HepG2 (cell line): Measurements from ENCODE around the gene LRRN2. TPM values are rescaled to one million over a fixed set of nuclear protein-coding genes. Genes with fewer than 3 reads are reported as not detected.

Source experiments
- ATAC-seq: fragments of 200-7000 bp; cut with Tn5 transposase; 3 replicates; pipeline ENCODE4 v1.9.1; 2020; ENCODE audit warnings: mild to moderate bottlenecking, moderate library complexity
- BruUV-seq: library from RNA; stranded (reverse); fragments of 400-500 nt; replicated peaks from 2 replicates; lab custom pipeline; 2021; lab: Mats Ljungman, UMichigan
- CTCF ChIA-PET: fragments of 300-600 bp; formaldehyde crosslinking; extraction: SDS; loops from one replicate; lab custom pipeline; 2021; ENCODE audit warnings: low total read pairs, inconsistent platforms, low intra/inter-chr PET ratio; lab: Yijun Ruan, JAX
- POLR2A ChIA-PET: fragments of 350-600 bp; sonication (Branson Sonifier 250); formaldehyde crosslinking; loops from one replicate; lab custom pipeline; 2020; ENCODE audit warnings: antibody characterized with exemption, inconsistent platforms; lab: Yijun Ruan, JAX
- DNase-seq: peaks from one replicate; pipeline ENCODE4 v3.0.0-alpha.2; 2015; ENCODE audit warnings: low spot score
- FAIRE-seq: peaks from 3 replicates; lab custom pipeline; 2011; peaks lifted over from hg19 to GRCh38; lab: Jason Lieb, UNC
- H2AFZ ChIP-seq: one replicate; pipeline ENCODE4 v1.6.1; 2011; ENCODE audit warnings: low read length, inconsistent platforms
- H3K27ac ChIP-seq: fragments of 300-600 bp; 3 replicates; pipeline ENCODE4 v1.8.0; 2011; ENCODE audit warnings: mixed run types, mild to moderate bottlenecking, mixed read lengths, low read length, inconsistent platforms; ENCODE audit not compliant: insufficient read depth; ENCODE audit errors: extremely low read length
- H3K27me3 ChIP-seq, 2 experiments: fragments of 200-600 bp in 1 of 2; 2 replicates in 1 of 2; 3 replicates in 1 of 2; pipeline versions ENCODE4 v1.6.0 to v1.8.0; 2011; ENCODE audit warnings: low read length in 2 of 2, mild to moderate bottlenecking in 2 of 2, moderate library complexity in 2 of 2, inconsistent platforms in 1 of 2; ENCODE audit not compliant: insufficient read depth in 2 of 2, control insufficient read depth in 1 of 2
- H3K36me3 ChIP-seq, 2 experiments: fragments of 200-600 bp in 1 of 2; replicated peaks in 1 of 2; 2 replicates in 1 of 2; 3 replicates in 1 of 2; pipeline versions ENCODE4 v1.5.1 to v1.8.0; 2011; ENCODE audit warnings: low read length in 2 of 2, inconsistent platforms in 1 of 2; ENCODE audit not compliant: insufficient read depth in 2 of 2, control insufficient read depth in 1 of 2
- H3K4me1 ChIP-seq: 2 replicates; pipeline ENCODE4 v1.5.1; 2012; ENCODE audit warnings: low read length, inconsistent platforms; ENCODE audit not compliant: insufficient read depth
- H3K4me2 ChIP-seq: 2 replicates; pipeline ENCODE4 v1.6.0; 2011; ENCODE audit warnings: low read depth, low read length, inconsistent platforms
- H3K4me3 ChIP-seq, 3 experiments: fragments of 200-600 bp in 1 of 3; sonication (generic), shearing (Covaris generic) in 1 of 3; replicated peaks in 1 of 3; 2 replicates each; pipeline ENCODE4 v1.5.1; 2011 to 2016; ENCODE audit warnings: low read length in 3 of 3, inconsistent platforms in 2 of 3, low read depth in 2 of 3, mild to moderate bottlenecking in 2 of 3, control low read depth in 1 of 3, mixed read lengths in 1 of 3; ENCODE audit not compliant: insufficient read depth in 1 of 3
- H3K79me2 ChIP-seq: one replicate; pipeline ENCODE4 v1.6.1; 2011; ENCODE audit warnings: low read length, inconsistent platforms; ENCODE audit not compliant: insufficient read depth
- H3K9ac ChIP-seq: 2 replicates; pipeline ENCODE4 v1.6.0; 2011; ENCODE audit warnings: mild to moderate bottlenecking, low read depth, low read length, inconsistent platforms; ENCODE audit not compliant: insufficient read depth
- H3K9me3 ChIP-seq: 2 replicates; pipeline ENCODE4 v1.5.1; 2012; ENCODE audit warnings: mild to moderate bottlenecking, low read length
- H4K20me1 ChIP-seq: 2 replicates; pipeline ENCODE4 v1.6.0; 2011; ENCODE audit warnings: inconsistent platforms, mild to moderate bottlenecking, low read length, moderate library complexity; ENCODE audit not compliant: insufficient read depth
- ETV6 ChIP-seq: sonication (generic); formaldehyde crosslinking; conservative IDR thresholded peaks from 2 replicates; pipeline ENCODE4 v1.4.0; 2020; ENCODE audit warnings: missing genetic modification reagents
- FOXO1 ChIP-seq: sonication (generic); formaldehyde crosslinking; IDR thresholded peaks from 2 replicates; pipeline ENCODE4 v1.4.0; 2020; ENCODE audit warnings: missing genetic modification reagents
- JUN ChIP-seq: sonication (generic); formaldehyde crosslinking; IDR thresholded peaks from 2 replicates; pipeline ENCODE4 v1.4.0; 2020; ENCODE audit warnings: mild to moderate bottlenecking, missing genetic modification reagents
- MXD4 ChIP-seq: IDR thresholded peaks from 2 replicates; pipeline ENCODE4 v1.6.1; 2016; ENCODE audit warnings: mild to moderate bottlenecking, missing biosample characterization, missing genetic modification reagents
- MYNN ChIP-seq: sonication (generic); formaldehyde crosslinking; IDR thresholded peaks from 2 replicates; pipeline ENCODE4 v1.4.0; 2020; ENCODE audit warnings: mild to moderate bottlenecking, low read depth, missing genetic modification reagents
- RCOR2 ChIP-seq: IDR thresholded peaks from 2 replicates; pipeline ENCODE4 v1.6.1; 2016; ENCODE audit warnings: missing biosample characterization, missing genetic modification reagents
- SIN3A ChIP-seq: IDR thresholded peaks from 2 replicates; pipeline ENCODE4 v1.6.1; 2011; ENCODE audit warnings: low read depth, mild to moderate bottlenecking, control low read depth, low read length, borderline replicate concordance
- ZBTB37 ChIP-seq: sonication (generic); formaldehyde crosslinking; IDR thresholded peaks from 2 replicates; pipeline ENCODE4 v1.4.0; 2020; ENCODE audit warnings: mild to moderate bottlenecking, missing genetic modification reagents
- ZFP36L1 ChIP-seq: sonication (generic); formaldehyde crosslinking; IDR thresholded peaks from 2 replicates; pipeline ENCODE4 v1.8.0; 2022; ENCODE audit warnings: mild to moderate bottlenecking, missing genetic modification reagents, moderate library complexity
- ZNF282 ChIP-seq: fragments of 450-650 bp; IDR thresholded peaks from 2 replicates; pipeline ENCODE4 v1.6.1; 2018; ENCODE audit not compliant: partially characterized antibody
- ZNF550 ChIP-seq: sonication (generic); formaldehyde crosslinking; IDR thresholded peaks from 2 replicates; pipeline ENCODE4 v1.4.0; 2020; ENCODE audit warnings: mild to moderate bottlenecking, missing genetic modification reagents, borderline replicate concordance
- ZNF710 ChIP-seq: sonication (generic); formaldehyde crosslinking; IDR thresholded peaks from 2 replicates; pipeline ENCODE4 v1.5.0; 2020; ENCODE audit warnings: mild to moderate bottlenecking, missing genetic modification reagents, borderline replicate concordance
- WGBS: methylation state at CpG from one replicate; pipeline ENCODE4 v1.1.6; 2017; ENCODE audit warnings: low lambda C conversion rate; 5-methylcytosine and 5-hydroxymethylcytosine counted together
- in situ Hi-C: cut with HindIII; loops from 2 replicates; pipeline ENCODE4 v1.10.0; 2017; ENCODE audit warnings: low pct_unique_long_range_greater_than_20kb; ENCODE audit not compliant: extremely low pct_ligation_motif_present
- intact Hi-C: fragments of 100-400 bp; cut with micrococcal nuclease; formaldehyde crosslinking; loops from one replicate; pipeline ENCODE4 v1.10.0; 2022; ENCODE audit not compliant: unreplicated experiment
- polyA plus RNA-seq, 8 experiments: library from polyadenylated mRNA; depleted of rRNA in 3 of 8; stranded (reverse) in 7 of 8; unstranded in 1 of 8; fragments of >200 nt; fragmentation: Illumina TruSeq in 4 of 8; extraction: Trizol in 4 of 8; gene quantifications; 2 replicates each; pipeline versions ENCODE4 v1.2.1 to v1.2.3, GENCODE V29; 2011 to 2016; ENCODE audit warnings: low read depth in 4 of 8, missing spikeins in 1 of 8, mixed read lengths in 1 of 8; ENCODE audit not compliant: insufficient read depth in 1 of 8
- total RNA-seq, 5 experiments: library from RNA; depleted of rRNA; stranded (reverse); fragments of >200 nt; fragmentation: Illumina TruSeq; extraction: Trizol; gene quantifications; 2 replicates each; pipeline ENCODE4 v1.2.3, GENCODE V29; 2016; ENCODE audit warnings: low read depth in 1 of 5
- TF ChIP-seq, protein P1 (sequence below): sonication (generic); formaldehyde crosslinking; IDR thresholded peaks from 2 replicates; pipeline ENCODE4 v1.9.0; 2022; ENCODE audit warnings: missing genetic modification reagents, mild to moderate bottlenecking, borderline replicate concordance
- TF ChIP-seq, protein P2 (sequence below): sonication (generic); formaldehyde crosslinking; IDR thresholded peaks from 2 replicates; pipeline ENCODE4 v1.4.0; 2020; ENCODE audit warnings: missing genetic modification reagents
- TF ChIP-seq, protein P3 (sequence below): sonication (generic); formaldehyde crosslinking; IDR thresholded peaks from 2 replicates; pipeline ENCODE4 v1.4.0; 2020; ENCODE audit warnings: missing genetic modification reagents, low read depth, mild to moderate bottlenecking, borderline replicate concordance

Gene LRRN2
- total and polyA plus RNA-seq, 2 of the 13 experiments (the other 11 are each of a cell fraction or from before 2014, with no cell fraction given): not detected

GRCh38 chr1:204663644-204664383, 21.7 kb downstream of the LRRN2 start:
- Histone ChIP-seq H4K20me1 (no peaks in the 10 kb centered on the region), H3K27ac (no peak overlapping the region), H3K9ac (no peak overlapping the region), H3K4me3 (no peak overlapping the region)
- no peak for ATAC-seq
- POLR2A ChIA-PET: no interaction called here
- intact Hi-C loops: no loop called here
- TF ChIP-seq MYNN (CRISPR knock-in tag) (no peak), JUN (no peak), ZNF550 (CRISPR knock-in tag) (no peak), ETV6 (CRISPR knock-in tag) (no peak), ZNF282 (no peak), RCOR2 (CRISPR knock-in tag) (no peak), ZBTB37 (CRISPR knock-in tag) (no peak), MXD4 (CRISPR knock-in tag) (no peak), ZNF710 (CRISPR knock-in tag) (no peak), ZFP36L1 (no peak), FOXO1 (no peak), SIN3A (no peak)
- TF ChIP-seq, protein P1, sequence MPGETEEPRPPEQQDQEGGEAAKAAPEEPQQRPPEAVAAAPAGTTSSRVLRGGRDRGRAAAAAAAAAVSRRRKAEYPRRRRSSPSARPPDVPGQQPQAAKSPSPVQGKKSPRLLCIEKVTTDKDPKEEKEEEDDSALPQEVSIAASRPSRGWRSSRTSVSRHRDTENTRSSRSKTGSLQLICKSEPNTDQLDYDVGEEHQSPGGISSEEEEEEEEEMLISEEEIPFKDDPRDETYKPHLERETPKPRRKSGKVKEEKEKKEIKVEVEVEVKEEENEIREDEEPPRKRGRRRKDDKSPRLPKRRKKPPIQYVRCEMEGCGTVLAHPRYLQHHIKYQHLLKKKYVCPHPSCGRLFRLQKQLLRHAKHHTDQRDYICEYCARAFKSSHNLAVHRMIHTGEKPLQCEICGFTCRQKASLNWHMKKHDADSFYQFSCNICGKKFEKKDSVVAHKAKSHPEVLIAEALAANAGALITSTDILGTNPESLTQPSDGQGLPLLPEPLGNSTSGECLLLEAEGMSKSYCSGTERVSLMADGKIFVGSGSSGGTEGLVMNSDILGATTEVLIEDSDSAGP (CRISPR knock-in tag): no peak
- TF ChIP-seq, protein P2, sequence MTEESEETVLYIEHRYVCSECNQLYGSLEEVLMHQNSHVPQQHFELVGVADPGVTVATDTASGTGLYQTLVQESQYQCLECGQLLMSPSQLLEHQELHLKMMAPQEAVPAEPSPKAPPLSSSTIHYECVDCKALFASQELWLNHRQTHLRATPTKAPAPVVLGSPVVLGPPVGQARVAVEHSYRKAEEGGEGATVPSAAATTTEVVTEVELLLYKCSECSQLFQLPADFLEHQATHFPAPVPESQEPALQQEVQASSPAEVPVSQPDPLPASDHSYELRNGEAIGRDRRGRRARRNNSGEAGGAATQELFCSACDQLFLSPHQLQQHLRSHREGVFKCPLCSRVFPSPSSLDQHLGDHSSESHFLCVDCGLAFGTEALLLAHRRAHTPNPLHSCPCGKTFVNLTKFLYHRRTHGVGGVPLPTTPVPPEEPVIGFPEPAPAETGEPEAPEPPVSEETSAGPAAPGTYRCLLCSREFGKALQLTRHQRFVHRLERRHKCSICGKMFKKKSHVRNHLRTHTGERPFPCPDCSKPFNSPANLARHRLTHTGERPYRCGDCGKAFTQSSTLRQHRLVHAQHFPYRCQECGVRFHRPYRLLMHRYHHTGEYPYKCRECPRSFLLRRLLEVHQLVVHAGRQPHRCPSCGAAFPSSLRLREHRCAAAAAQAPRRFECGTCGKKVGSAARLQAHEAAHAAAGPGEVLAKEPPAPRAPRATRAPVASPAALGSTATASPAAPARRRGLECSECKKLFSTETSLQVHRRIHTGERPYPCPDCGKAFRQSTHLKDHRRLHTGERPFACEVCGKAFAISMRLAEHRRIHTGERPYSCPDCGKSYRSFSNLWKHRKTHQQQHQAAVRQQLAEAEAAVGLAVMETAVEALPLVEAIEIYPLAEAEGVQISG (CRISPR knock-in tag): no peak
- TF ChIP-seq, protein P3, sequence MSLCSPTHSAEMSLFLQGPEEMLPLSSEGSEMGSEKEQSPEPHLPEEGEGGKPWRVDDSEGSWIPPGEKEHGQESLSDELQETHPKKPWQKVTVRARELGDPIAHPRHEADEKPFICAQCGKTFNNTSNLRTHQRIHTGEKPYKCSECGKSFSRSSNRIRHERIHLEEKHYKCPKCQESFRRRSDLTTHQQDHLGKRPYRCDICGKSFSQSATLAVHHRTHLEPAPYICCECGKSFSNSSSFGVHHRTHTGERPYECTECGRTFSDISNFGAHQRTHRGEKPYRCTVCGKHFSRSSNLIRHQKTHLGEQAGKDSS (CRISPR knock-in tag): no peak
- TF ChIP-seq, all 625 proteins: peak for 0
- no peaks in the 10 kb centered on the region for H3K4me1 ChIP-seq
- peaks cover 4 to 29% of the 10 kb centered on the region in 2 experiments; a peak in 4 of 5 replicates for H3K27me3 ChIP-seq
- DNase-seq (no peak), FAIRE-seq (no peak)
- in situ Hi-C loops: no loop called here
- H3K9me3 ChIP-seq: no peaks in the 10 kb centered on the region
- H3K4me2 ChIP-seq: no peak overlapping the region
- no peaks in the 10 kb centered on the region for H3K36me3 ChIP-seq
- WGBS: 40% methylated on average over 14 of the region's 15 CpGs
- BruUV-seq: no TSS peak
- H3K79me2 ChIP-seq: no peaks in the 10 kb centered on the region
- H2AFZ ChIP-seq: no peak overlapping the region
- CTCF ChIA-PET: no interaction called here
